ENCODE data around the gene PHC2. TPM values are rescaled to one million over a fixed set of nuclear protein-coding genes. Genes with fewer than 3 reads are reported as not detected.

Gene PHC2
- total and polyA plus RNA-seq, 9 of the 15 experiments (the other 6 are each of a cell fraction or from before 2014, with no cell fraction given) = 3.1 to 67.6 (median 34.6) TPM

GRCh38 chr1:33349778-33350610 is 80.9 kb downstream of the PHC2 start (continued):
- TF ChIP-seq, protein P1, sequence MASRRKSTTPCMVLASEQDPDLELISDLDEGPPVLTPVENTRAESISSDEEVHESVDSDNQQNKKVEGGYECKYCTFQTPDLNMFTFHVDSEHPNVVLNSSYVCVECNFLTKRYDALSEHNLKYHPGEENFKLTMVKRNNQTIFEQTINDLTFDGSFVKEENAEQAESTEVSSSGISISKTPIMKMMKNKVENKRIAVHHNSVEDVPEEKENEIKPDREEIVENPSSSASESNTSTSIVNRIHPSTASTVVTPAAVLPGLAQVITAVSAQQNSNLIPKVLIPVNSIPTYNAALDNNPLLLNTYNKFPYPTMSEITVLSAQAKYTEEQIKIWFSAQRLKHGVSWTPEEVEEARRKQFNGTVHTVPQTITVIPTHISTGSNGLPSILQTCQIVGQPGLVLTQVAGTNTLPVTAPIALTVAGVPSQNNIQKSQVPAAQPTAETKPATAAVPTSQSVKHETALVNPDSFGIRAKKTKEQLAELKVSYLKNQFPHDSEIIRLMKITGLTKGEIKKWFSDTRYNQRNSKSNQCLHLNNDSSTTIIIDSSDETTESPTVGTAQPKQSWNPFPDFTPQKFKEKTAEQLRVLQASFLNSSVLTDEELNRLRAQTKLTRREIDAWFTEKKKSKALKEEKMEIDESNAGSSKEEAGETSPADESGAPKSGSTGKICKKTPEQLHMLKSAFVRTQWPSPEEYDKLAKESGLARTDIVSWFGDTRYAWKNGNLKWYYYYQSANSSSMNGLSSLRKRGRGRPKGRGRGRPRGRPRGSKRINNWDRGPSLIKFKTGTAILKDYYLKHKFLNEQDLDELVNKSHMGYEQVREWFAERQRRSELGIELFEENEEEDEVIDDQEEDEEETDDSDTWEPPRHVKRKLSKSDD (conservative IDR thresholded peaks at IDR 0.05; ENCODE audit: low read length) = no peak
- TF ChIP-seq HNRNPL (IDR thresholded peaks at IDR 0.05; ENCODE audit: low read depth, low read length) = no peak
- TF ChIP-seq SIN3A (IDR thresholded peaks at IDR 0.05; ENCODE audit: borderline replicate concordance in 2 of 2, control insufficient read depth in 1 of 2, low read depth in 2 of 2, low read length in 2 of 2) = peak; percentile 32 to 89; a peak in 1 of 4 replicates
- TF ChIP-seq ZNF175 (CRISPR knock-in tag; IDR thresholded peaks at IDR 0.05; ENCODE audit: low read depth) = no peak; the same call in 1 of the 2 replicates
- TF ChIP-seq SRSF7 (optimal IDR thresholded peaks at IDR 0.05; ENCODE audit: low read depth, low read length) = no peak
- peak; percentile 69 for TF ChIP-seq FOXP1 (CRISPR knock-in tag; IDR thresholded peaks at IDR 0.05)
- no peak for TF ChIP-seq REST (IDR thresholded peaks at IDR 0.05; ENCODE audit: borderline replicate concordance)
- peak; percentile 79; the same call in 1 of the 2 replicates for TF ChIP-seq REST (CRISPR knock-in tag; IDR thresholded peaks at IDR 0.05; ENCODE audit: low read depth)
- TF ChIP-seq ETV1 (tag; conservative IDR thresholded peaks at IDR 0.05; ENCODE audit: low read depth) = peak; percentile 70
- TF ChIP-seq MAX (CRISPR knock-in tag; IDR thresholded peaks at IDR 0.05) = peak; percentile 93
- TF ChIP-seq RBFOX2 (IDR thresholded peaks at IDR 0.05; ENCODE audit: low read depth, low read length) = peak; percentile 92
- TF ChIP-seq MTA2 (IDR thresholded peaks at IDR 0.05; ENCODE audit: low read depth) = peak; percentile 6; the same call in 1 of the 2 replicates

Data from K562 (cell line).